PC-3 (cell line): ENCODE results near the gene HS3ST4. TPM values are rescaled to one million over a fixed set of nuclear protein-coding genes. Genes with fewer than 3 reads are reported as not detected.

Experiments used
- ATAC-seq: fragments of 200-7000 bp; cut with Tn5 transposase; 2 replicates; pipeline ENCODE4 v1.9.1; 2020; ENCODE audit warnings: mild to moderate bottlenecking, moderate library complexity
- BruUV-seq: library from RNA; stranded (reverse); fragments of 400-500 nt; replicated peaks from 2 replicates; lab custom pipeline; 2021; lab: Mats Ljungman, UMichigan
- CTCF ChIA-PET: fragments of 300-600 bp; sonication (Branson Sonifier 250); formaldehyde crosslinking; loops from one replicate; lab custom pipeline; 2022; ENCODE audit warnings: antibody characterized with exemption; lab: Charles Lee
- POLR2A ChIA-PET: fragments of 300-600 bp; sonication (Branson Sonifier 250); formaldehyde crosslinking; loops from one replicate; lab custom pipeline; 2022; ENCODE audit warnings: antibody characterized with exemption; ENCODE audit not compliant: unreplicated experiment; lab: Charles Lee
- DNase-seq: peaks from one replicate; pipeline ENCODE4 v3.0.0-alpha.2; 2015
- H2AFZ ChIP-seq: fragments of 300-600 bp; sonication (generic); 2 replicates; pipeline ENCODE4 v1.6.0; 2016; ENCODE audit warnings: antibody characterized with exemption, low read length
- H3F3A ChIP-seq: fragments of 300-600 bp; sonication (generic); one replicate; pipeline ENCODE4 v1.6.0; 2017; ENCODE audit warnings: antibody characterized with exemption, low read length, control low read depth, mild to moderate bottlenecking; ENCODE audit not compliant: unreplicated experiment
- H3K27ac ChIP-seq: fragments of 300-600 bp; sonication (generic); 2 replicates; pipeline ENCODE4 v1.5.1; 2016; ENCODE audit warnings: mild to moderate bottlenecking, low read length
- H3K27me3 ChIP-seq: fragments of 300-600 bp; sonication (generic); 2 replicates; pipeline ENCODE4 v1.6.1; 2016; ENCODE audit warnings: low read length, mixed read lengths
- H3K36me3 ChIP-seq: fragments of 300-600 bp; sonication (generic); 2 replicates; pipeline ENCODE4 v1.6.1; 2016; ENCODE audit warnings: low read depth, mixed run types, low read length, mixed read lengths
- H3K4me1 ChIP-seq: fragments of 300-600 bp; sonication (generic); 2 replicates; pipeline ENCODE4 v1.5.1; 2016; ENCODE audit warnings: low read length; ENCODE audit not compliant: insufficient read depth
- H3K4me2 ChIP-seq: fragments of 300-600 bp; sonication (generic); 2 replicates; pipeline ENCODE4 v1.6.0; 2016; ENCODE audit warnings: low read length
- H3K4me3 ChIP-seq: fragments of 300-600 bp; sonication (generic); 2 replicates; pipeline ENCODE4 v1.5.1; 2016; ENCODE audit warnings: mild to moderate bottlenecking, low read length, mixed read lengths
- H3K79me2 ChIP-seq: fragments of 300-600 bp; sonication (generic); 2 replicates; pipeline ENCODE4 v1.6.1; 2017; ENCODE audit warnings: low read length, mixed read lengths
- H3K9ac ChIP-seq: fragments of 300-600 bp; sonication (generic); 2 replicates; pipeline ENCODE4 v1.6.0; 2016; ENCODE audit warnings: mild to moderate bottlenecking, low read length
- H3K9me2 ChIP-seq: fragments of 300-600 bp; sonication (generic); replicated peaks from 2 replicates; pipeline ENCODE4 v1.6.1; 2016; ENCODE audit warnings: mixed run types, low read length, mixed read lengths
- H3K9me3 ChIP-seq: fragments of 300-600 bp; sonication (generic); 2 replicates; pipeline ENCODE4 v1.6.1; 2016; ENCODE audit warnings: low read length, mixed read lengths
- H4K20me1 ChIP-seq: fragments of 300-600 bp; sonication (generic); 2 replicates; pipeline ENCODE4 v1.6.1; 2016; ENCODE audit warnings: low read length, mixed read lengths
- EZH2 ChIP-seq: fragments of 300-600 bp; sonication (generic); IDR thresholded peaks from one replicate; pipeline ENCODE4 v1.6.1; 2017; ENCODE audit warnings: antibody characterized with exemption, mild to moderate bottlenecking, low read length; ENCODE audit not compliant: unreplicated experiment
- EZH2phosphoT487 ChIP-seq: fragments of 300-600 bp; sonication (generic); IDR thresholded peaks from 2 replicates; pipeline ENCODE4 v1.6.1; 2018; ENCODE audit warnings: mild to moderate bottlenecking, antibody characterized with exemption, low read length, borderline replicate concordance
- intact Hi-C: fragments of 100-400 bp; cut with micrococcal nuclease; formaldehyde crosslinking; loops from 2 replicates; pipeline ENCODE4 v1.9.0; 2023
- total RNA-seq: library from RNA; depleted of rRNA; stranded (reverse); fragments of >200 nt; gene quantifications from 2 replicates; pipeline ENCODE4 v1.2.3, GENCODE V29; 2014
- TF ChIP-seq, protein P1 (sequence below): fragments of 300-600 bp; sonication (generic); conservative IDR thresholded peaks from 2 replicates; pipeline ENCODE4 v1.5.1; 2017; ENCODE audit warnings: antibody characterized with exemption, low read depth, mild to moderate bottlenecking, low read length

Gene HS3ST4
- total RNA-seq, 1 experiment from 2014 or later, result not detected

- no peak overlapping the region for H2AFZ ChIP-seq
- no peak overlapping the region for H3K27ac ChIP-seq
- no TSS peak for BruUV-seq
- H3K4me1 ChIP-seq, result no peaks in the 10 kb centered on the region
- H3K27me3 ChIP-seq, result no peaks in the 10 kb centered on the region
- no peaks in the 10 kb centered on the region for H3K9me3 ChIP-seq
- TF ChIP-seq, protein P1, sequence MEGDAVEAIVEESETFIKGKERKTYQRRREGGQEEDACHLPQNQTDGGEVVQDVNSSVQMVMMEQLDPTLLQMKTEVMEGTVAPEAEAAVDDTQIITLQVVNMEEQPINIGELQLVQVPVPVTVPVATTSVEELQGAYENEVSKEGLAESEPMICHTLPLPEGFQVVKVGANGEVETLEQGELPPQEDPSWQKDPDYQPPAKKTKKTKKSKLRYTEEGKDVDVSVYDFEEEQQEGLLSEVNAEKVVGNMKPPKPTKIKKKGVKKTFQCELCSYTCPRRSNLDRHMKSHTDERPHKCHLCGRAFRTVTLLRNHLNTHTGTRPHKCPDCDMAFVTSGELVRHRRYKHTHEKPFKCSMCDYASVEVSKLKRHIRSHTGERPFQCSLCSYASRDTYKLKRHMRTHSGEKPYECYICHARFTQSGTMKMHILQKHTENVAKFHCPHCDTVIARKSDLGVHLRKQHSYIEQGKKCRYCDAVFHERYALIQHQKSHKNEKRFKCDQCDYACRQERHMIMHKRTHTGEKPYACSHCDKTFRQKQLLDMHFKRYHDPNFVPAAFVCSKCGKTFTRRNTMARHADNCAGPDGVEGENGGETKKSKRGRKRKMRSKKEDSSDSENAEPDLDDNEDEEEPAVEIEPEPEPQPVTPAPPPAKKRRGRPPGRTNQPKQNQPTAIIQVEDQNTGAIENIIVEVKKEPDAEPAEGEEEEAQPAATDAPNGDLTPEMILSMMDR, result no peak
- TF ChIP-seq EZH2phosphoT487 (no peak), EZH2 (no peak)
- no peak for ATAC-seq
- H3K79me2 ChIP-seq, result no peaks in the 10 kb centered on the region
- no peaks in the 10 kb centered on the region for H4K20me1 ChIP-seq
- POLR2A ChIA-PET, result no interaction called here
- CTCF ChIA-PET, result no interaction called here
- no peaks in the 10 kb centered on the region for H3K36me3 ChIP-seq
- no peak for DNase-seq
- intact Hi-C loops, result no loop called here
- H3K4me2 ChIP-seq, result no peak overlapping the region
- no peaks in the 10 kb centered on the region for H3K9me2 ChIP-seq
- no peak overlapping the region for H3K9ac ChIP-seq
- no peak overlapping the region for H3K4me3 ChIP-seq
- no peaks in the 10 kb centered on the region for H3F3A ChIP-seq
These were observed 465.6 kb downstream of the HS3ST4 start for GRCh38 chr16:26157319-26157718.

GRCh38 chr16:26158142-26158759 is 466.5 kb downstream of the HS3ST4 start:
- H3K27ac ChIP-seq, result no peak overlapping the region
- no peak overlapping the region for H3K9ac ChIP-seq
- no peak overlapping the region for H3K4me2 ChIP-seq
- H3K36me3 ChIP-seq, result no peaks in the 10 kb centered on the region
- H3K4me3 ChIP-seq, result no peak overlapping the region
- DNase-seq, result no peak
- intact Hi-C loops, result no loop called here
- no peaks in the 10 kb centered on the region for H3K27me3 ChIP-seq
- H4K20me1 ChIP-seq, result no peaks in the 10 kb centered on the region
- no peaks in the 10 kb centered on the region for H3K9me3 ChIP-seq
- no peak for ATAC-seq
- no peak overlapping the region for H2AFZ ChIP-seq
- TF ChIP-seq EZH2 (no peak), EZH2phosphoT487 (no peak)
- TF ChIP-seq, protein P1, result no peak
- ChIA-PET POLR2A (no interaction called here), CTCF (no interaction called here)
- H3F3A ChIP-seq, result no peaks in the 10 kb centered on the region
- BruUV-seq, result no TSS peak
- H3K79me2 ChIP-seq, result no peaks in the 10 kb centered on the region
- H3K4me1 ChIP-seq, result no peaks in the 10 kb centered on the region
- no peaks in the 10 kb centered on the region for H3K9me2 ChIP-seq

DNA sequence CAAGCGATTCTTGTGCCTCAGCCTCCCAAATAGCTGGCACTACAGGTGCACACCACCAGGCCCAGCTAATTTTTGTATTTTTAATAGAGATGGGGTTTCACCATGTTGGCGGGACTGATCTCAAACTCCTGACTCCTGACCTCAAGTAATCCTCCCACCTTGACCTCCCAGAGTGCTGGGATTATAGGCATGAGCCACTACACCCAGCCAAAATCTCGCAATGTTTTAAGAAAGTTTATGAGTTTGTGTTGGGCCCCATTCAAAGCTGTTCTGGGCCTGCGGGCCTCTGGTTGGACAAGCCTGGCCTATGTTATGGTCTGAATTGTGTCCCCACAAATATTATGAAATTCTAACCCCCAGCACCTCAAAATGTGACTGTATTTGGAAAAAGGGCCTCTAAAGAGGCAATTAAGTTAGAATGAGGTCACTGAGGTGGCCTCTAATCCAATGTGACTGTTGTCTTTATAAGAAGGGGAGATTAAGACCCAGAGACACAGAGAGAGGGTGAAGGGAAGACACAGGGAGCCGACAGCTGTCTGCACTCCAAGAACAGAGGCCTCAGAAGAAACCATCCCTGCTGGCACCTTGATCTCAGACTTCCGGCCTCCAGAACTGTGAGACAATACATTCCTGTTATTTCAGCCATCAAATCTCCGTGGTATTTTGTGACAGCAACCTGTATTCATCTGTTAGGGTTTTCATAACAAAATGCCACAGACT is 469.9 kb downstream of the HS3ST4 start:
- Histone ChIP-seq H3K79me2 (no peaks in the 10 kb centered on the region), H4K20me1 (no peaks in the 10 kb centered on the region), H3K9me3 (no peaks in the 10 kb centered on the region), H3K36me3 (no peaks in the 10 kb centered on the region), H3K27ac (no peak overlapping the region), H3K4me2 (no peak overlapping the region), H3K27me3 (no peaks in the 10 kb centered on the region), H3K4me3 (no peak overlapping the region), H3K4me1 (no peaks in the 10 kb centered on the region), H3F3A (no peaks in the 10 kb centered on the region), H3K9me2 (no peaks in the 10 kb centered on the region), H2AFZ (no peak overlapping the region), H3K9ac (no peak overlapping the region)
- TF ChIP-seq EZH2 (no peak), EZH2phosphoT487 (no peak)
- TF ChIP-seq, protein P1, result no peak
- ATAC-seq (no peak), DNase-seq (no peak)
- intact Hi-C loops, result no loop called here
- ChIA-PET CTCF (no interaction called here), POLR2A (no interaction called here)
- no TSS peak for BruUV-seq
